GM12864 (cell line): Measurements from ENCODE around the gene DLG3.

ENCODE experiments used
- DNase-seq: peaks from one replicate; pipeline ENCODE4 v3.0.0-alpha.2; 2011; ENCODE audit warnings: low read depth
- H3K4me3 ChIP-seq: 2 replicates; pipeline ENCODE4 v1.5.1; 2011; ENCODE audit warnings: mild to moderate bottlenecking, low read depth, low read length, control low read depth
- TF ChIP-seq, protein P1 (sequence below): IDR thresholded peaks from 2 replicates; pipeline ENCODE4 v1.5.1; 2011; ENCODE audit warnings: low read depth, mild to moderate bottlenecking, moderate library complexity, low read length, control low read depth, inconsistent platforms; ENCODE audit errors: missing control alignments

The DLG3 gene

GRCh38 chrX:70437011-70437410, 7.6 kb upstream of the DLG3 start:
- H3K4me3 ChIP-seq, result no peak overlapping the region
- TF ChIP-seq, protein P1, sequence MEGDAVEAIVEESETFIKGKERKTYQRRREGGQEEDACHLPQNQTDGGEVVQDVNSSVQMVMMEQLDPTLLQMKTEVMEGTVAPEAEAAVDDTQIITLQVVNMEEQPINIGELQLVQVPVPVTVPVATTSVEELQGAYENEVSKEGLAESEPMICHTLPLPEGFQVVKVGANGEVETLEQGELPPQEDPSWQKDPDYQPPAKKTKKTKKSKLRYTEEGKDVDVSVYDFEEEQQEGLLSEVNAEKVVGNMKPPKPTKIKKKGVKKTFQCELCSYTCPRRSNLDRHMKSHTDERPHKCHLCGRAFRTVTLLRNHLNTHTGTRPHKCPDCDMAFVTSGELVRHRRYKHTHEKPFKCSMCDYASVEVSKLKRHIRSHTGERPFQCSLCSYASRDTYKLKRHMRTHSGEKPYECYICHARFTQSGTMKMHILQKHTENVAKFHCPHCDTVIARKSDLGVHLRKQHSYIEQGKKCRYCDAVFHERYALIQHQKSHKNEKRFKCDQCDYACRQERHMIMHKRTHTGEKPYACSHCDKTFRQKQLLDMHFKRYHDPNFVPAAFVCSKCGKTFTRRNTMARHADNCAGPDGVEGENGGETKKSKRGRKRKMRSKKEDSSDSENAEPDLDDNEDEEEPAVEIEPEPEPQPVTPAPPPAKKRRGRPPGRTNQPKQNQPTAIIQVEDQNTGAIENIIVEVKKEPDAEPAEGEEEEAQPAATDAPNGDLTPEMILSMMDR, result no peak

GRCh38 chrX:70437921-70438665, 6.5 kb upstream of the DLG3 start:
- DNase-seq, result no peak
- H3K4me3 ChIP-seq, result no peak overlapping the region
- TF ChIP-seq, protein P1, result no peak

More at GRCh38 chrX:70437011-70437410, 7.6 kb upstream of the DLG3 start:
- DNase-seq, result no peak

DNA sequence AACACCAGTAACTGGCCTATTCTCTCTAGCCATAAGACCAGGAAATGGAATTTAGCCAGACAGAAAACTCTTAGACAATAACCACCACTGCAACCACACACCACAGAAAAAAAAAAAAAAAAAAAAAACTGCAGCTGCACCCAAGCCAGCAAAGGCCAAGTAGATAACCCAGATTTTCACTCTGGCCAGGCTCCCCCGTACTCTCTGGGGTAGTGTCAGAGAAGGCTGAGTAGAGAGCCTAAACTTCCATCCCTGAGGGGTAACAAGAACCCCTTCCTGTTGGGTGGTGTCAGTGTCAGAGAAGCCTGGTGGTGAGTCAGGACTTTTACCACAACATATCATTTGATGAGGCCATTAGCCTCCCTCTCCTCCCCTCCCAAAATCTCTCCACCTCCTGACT, 5.6 kb upstream of the DLG3 start:
- TF ChIP-seq, protein P1, result no peak
- H3K4me3 ChIP-seq, result no peak overlapping the region
- no peak for DNase-seq

GRCh38 chrX:70442224-70442623, 2.4 kb upstream of the DLG3 start:
- no peak for DNase-seq
- TF ChIP-seq, protein P1, result no peak

GRCh38 chrX:70444946-70445656, 466 bp downstream of the DLG3 start:
- no peak overlapping the region for H3K4me3 ChIP-seq
- TF ChIP-seq, protein P1, result no peak
- DNase-seq, result no peak

More at GRCh38 chrX:70442224-70442623, 2.4 kb upstream of the DLG3 start:
- H3K4me3 ChIP-seq, result no peak overlapping the region

GRCh38 chrX:70445951-70446350, 1.3 kb downstream of the DLG3 start:
- no peak overlapping the region for H3K4me3 ChIP-seq
- no peak for DNase-seq
- TF ChIP-seq, protein P1, result no peak
